GM19351 (cell line): ENCODE measurements around the gene NFATC2.
A peak's percentile ranks its signal among the peaks of the same experiment; 100 is the strongest.
"Not testable (repeated sequence)": the region's sequence is repeated elsewhere in the genome, so short reads cannot be mapped to it uniquely, and the experiment has no call there.

Experiments
- ATAC-seq: cut with Tn5 transposase; IDR thresholded peaks from one replicate; pipeline ENCODE4 v1.9.1; 2021; ENCODE audit warnings: mild to moderate bottlenecking, moderate library complexity; ENCODE audit not compliant: unreplicated experiment

Gene NFATC2

DNA sequence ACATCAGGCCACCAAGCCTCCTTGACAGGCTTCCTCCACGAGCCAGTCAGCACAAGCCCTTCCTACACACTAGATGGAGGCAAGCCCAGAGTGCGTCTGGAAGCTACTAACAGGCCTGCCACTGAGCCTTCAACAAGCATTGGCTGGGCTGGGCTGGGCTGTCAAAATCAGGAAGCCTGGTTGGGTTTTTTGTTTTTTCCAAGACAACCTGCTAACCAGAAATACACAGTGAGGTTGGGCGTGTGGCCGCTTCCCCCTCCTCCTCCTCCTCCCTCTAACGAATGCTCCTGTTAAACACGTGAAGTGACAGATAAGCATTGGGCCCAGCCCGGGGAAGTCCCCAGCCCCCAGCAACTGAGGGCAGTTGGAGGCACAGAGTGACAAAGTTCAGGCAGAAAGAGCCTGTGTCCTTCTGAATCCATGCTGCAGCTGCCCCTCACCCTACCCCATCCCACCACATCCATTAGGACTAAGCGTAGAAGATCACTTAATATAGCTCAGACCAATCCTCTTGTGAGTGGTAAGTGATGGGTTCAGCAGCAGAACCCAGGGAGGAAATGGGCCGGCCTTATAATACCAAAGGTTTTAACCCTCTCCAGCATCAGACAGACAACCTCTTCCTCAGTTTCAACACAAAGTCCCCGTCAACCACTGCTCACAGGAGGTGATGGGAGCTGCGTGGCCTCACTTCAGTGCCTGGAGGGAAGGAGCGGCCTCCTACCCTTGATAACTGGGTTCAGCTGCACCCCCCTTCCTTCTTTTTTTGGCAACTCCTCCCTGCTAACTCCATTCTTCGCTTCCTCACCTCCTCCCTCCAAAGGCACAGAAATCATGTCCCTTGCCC lies 1.1 kb downstream of the NFATC2 start:
- ATAC-seq = peak; percentile 56

DNA sequence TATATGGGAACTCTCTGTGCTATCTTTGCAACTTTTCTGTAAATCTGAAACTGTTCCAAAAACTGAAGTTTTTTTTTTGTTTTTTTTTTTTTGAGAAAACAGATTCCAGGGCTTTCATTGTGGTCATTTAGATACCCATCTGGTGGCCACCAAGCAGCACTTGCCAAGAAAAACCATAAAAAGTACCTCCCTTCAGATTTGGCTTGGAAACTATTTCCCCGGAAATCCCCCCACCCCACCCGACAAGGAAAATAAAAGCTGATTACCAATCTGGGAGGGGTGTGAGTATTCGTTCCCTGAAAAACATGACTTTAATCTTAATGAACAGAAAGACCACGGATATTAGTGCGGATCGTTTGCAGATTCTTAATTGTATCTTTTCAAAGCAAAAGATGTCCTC lies 1.9 kb downstream of the NFATC2 start:
- no peak for ATAC-seq

DNA sequence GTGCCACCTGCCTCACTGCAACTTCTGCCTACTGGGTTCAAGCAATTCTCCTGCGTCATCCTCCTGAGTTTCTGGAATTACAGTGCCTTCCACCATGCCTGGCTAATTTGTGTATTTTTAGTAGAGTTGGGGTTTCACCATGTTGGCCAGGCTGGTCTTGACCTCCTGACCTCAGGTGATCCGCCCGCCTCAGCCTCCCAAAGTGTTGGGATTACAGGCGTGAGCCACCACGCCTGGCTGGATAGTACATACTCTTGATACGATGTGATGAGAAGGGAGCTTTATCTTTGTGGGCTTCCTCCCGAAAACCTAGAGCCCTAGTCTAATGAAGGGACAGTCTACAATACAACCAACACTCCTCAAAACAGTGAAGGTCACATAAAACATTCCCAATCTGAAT lies 2.4 kb downstream of the NFATC2 start:
- not testable (repeated sequence) for ATAC-seq

DNA sequence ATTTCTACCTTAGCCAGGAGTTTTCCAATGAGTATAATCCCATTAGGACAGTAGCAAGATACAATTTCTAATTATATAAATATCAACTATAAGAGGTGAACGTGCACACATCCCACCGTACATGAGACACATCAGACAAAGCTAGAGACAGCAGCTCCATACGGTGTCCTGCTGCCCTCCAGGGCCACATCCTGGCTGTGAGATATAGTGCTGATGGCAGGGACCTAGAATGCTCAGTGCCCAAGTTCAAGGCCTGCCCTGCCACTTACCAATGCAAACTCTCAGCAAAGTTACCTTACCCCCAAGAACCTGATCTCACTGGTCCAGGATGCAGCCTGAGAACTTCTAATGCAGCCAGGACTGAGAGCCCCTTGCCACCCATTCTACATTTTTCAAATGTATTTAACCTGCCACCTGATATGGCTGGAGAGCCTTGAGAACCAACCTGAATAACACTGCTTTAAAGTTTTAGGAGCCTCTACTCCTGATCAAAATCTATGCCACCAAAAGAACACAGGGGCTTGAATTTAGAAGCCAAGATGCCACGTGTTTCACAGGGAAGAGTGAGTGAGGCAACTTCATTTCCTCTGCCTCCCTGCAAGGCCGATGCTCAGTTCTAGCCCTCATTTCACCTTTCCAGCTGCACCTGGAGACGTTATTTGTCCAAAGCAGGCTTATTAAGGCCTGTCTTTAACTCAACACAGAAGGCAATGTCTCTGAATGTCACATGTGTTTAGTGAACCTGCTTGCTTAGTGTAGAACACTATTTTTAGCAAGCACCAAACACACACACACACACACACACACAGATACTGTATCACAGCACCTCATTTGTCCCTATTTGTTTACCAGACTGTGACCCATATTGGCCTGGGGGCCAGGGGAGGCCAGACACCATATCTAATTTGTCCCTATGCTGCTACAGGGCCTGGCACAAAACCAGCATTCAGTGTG lies 6.1 kb downstream of the NFATC2 start:
- no peak for ATAC-seq

DNA sequence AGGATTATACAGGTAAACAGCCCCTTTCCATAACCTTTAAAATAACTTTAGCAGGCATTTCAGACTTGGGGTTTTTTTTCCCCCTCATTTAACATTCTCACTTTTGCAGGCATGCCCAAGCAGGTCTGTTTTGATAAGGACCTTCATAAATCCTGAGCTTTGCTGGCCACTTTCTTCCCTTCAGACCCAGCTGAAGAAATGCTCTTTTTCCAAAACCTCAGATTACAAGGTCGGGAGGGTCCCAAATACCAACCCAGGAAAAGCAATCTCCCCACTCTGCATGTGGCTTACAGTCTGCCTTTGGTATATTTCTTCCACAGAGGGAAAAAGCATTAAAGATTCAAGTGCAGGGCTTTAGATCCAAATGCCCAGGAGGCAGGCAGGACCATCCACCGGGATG lies 6.8 kb downstream of the NFATC2 start:
- ATAC-seq = no peak

DNA sequence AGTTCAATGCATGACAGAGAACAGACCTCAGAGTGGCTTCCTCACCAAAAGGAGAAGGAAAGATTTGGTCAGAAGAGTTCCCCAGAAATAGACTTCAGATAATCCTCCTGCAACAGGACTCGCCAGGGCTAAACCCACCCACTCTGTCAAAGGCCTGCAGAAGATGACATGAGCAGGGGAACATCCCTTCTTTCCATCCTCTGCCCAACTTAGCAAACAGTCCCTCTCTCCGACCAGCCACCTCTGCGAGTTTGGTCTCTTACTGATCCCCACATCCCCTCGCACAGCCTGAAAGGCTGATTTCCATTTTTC lies 7.5 kb downstream of the NFATC2 start:
- ATAC-seq = no peak

DNA sequence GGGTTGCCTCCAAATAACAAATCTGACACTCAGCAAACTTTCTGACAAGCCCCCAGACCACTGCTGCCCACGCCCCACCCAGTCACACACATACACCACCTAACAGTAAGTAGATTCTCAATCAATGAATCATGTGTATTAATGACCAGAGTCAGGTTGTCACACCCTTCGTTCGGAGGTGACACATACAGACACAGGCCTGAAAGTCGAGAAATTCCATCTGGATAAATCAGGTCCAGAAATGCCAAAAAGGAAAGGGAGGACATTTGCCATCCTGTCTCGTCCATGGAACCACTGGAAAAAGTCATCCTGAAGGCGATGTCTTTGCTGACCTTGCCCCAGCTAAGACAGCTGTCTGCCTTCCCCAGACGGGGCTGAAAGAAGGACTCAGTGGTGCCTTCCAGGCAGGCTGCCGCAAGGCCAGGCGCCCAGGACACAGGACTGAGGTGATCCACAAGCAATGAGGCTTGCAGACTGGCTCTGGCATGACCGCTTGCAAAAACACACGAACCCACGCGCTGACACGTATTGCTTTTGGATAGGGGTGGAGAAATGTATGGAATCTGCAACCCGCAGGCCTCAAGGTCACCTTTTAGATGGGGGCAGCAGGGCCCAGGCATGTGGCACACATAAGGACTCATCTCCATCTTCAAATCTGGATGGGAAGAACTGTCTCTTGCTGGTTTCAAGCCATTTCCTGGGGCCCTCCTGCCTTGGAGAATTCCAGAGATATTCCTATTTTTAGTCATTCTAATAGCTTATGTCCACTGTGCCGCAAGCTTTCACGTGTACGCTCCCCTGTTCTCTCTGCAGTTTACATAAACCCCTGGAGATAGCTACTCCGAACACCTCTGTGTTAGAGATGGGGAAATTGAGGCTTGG lies 9.0 kb downstream of the NFATC2 start:
- ATAC-seq = no peak

DNA sequence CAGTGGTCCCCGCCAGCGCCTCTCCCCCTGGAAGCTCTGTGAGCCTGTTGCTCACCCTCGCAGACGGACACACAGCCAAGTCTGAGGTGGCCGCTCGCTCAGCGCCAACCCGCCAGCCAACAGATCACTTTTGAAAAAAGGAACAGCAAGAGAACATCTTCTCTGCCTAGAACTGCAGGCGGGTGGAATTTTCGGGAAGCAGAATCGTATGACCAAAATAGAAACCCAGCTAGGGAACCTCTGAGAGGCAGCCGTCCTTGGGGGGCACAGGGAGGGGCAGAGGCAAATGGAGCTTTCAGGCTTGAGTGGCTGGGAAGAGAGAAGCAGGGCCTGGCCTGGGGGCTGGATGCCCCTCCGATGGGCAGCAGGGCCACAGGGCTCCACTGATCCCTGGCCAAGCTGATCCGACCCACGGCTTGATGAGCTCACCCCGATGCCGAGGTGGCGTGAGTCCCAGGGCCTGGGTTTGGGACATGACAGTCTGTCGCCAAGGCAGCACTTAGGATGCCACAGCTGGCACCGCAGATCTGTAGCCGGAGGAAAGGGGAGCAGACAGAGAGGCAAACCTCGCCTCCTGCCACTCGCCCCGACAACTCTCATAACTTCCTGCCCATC lies 9.8 kb downstream of the NFATC2 start:
- no peak for ATAC-seq

DNA sequence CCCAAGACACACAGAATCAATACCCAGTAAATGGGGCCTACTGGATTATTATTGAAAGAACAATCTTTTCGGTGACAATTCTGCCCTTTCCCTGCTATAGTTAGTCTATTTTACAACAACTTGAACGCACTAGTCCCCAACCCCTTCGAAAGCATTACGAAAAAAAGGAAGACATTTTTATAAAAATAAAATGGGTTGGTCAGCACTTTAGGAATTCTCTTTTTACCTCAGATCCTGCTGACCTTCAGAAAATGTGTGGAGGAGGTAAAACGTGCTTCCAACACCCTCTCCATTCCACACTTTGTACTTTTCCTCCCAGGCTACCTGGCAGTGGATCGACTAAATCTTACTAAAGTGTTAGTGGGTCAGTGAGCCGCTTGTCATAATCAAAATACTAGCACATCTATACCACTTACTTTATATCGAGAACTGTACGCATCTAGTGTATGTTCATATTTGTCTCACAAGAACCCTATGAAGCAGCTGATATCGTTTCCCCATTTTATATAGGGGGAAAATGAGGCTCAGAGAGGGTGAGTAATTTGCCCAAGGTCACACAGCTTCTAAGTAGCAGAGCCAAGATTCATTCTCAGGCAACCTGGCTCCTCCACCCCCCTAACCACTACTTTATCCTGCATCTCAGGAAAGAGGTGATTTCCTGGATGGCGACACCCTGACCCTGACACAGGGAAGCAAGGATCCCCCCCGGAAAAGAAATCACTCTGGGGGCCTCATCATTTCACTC lies 10.6 kb downstream of the NFATC2 start:
- ATAC-seq = no peak

DNA sequence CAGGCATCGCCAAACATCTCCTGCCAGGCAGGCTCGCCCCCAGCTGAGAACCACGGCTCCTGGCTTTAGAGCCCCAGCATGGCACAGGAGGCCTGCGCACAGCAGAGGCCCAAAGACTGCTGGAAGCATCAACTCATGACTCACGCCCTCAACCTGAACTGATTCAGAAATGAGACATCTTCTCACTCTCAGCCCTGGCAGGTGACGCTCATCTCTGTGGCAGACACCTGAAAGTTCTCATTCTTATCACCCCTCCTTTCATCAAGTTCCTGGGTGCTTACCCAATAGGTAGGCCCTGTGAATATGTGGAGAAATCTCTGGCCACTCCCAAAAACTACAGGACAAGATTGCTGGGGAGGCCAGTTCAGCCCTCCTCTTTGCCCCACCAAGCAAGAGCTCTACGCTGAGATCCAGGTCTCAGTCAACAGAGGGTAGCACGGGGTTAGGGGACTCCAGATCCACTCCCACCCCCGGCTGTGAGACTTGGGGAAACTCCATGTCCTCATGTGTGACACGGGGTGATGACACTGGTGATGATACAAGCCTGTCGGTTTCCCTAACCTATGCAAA lies 11.3 kb downstream of the NFATC2 start:
- peak; percentile 67 for ATAC-seq

DNA sequence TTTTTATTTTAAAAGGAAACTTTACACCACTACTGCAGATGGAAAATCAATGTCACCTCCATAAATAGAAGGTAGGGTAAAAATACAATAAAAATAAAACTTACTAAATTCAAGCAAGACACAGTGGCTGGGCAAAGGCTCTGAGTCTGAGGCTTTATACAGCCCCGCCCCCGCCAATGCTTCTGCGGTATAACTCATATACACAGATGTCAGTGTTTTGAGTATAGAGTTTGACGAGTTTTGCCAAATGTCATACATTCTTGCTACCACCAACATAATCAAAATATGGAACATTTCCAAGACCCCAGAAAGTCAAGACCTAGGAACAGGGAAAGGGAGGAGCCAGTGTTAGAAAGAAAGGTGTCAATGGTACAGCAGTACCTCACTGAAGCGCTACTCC lies 12.8 kb downstream of the NFATC2 start:
- ATAC-seq = peak; percentile 26

DNA sequence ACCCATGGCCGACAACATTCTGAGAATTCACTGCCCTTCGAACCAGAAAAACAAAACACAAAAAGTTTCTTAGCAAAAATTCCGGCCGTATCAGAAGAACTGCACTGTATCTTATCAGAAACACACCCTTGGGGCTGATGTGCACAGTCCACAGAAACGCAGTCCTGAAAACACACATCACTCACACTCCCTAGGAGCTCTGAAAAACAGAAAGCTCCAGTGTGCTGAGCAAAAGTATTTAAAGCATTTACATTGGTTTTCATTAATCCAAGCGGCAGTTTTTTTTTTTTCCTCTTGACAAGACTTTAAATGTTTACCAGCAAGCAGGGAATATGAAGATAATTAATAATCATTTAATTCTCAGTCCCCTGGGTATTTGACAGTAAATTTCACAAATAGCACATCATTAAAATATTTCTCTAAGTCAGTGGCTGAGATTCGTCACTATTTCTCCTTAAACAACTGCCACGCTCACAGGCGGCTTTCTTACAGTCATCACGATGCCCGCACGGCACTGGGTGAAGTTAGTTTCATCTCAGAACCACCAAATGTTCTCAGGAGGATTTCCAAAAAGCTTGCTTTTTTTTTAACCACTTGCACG lies 13.3 kb downstream of the NFATC2 start:
- no peak for ATAC-seq

DNA sequence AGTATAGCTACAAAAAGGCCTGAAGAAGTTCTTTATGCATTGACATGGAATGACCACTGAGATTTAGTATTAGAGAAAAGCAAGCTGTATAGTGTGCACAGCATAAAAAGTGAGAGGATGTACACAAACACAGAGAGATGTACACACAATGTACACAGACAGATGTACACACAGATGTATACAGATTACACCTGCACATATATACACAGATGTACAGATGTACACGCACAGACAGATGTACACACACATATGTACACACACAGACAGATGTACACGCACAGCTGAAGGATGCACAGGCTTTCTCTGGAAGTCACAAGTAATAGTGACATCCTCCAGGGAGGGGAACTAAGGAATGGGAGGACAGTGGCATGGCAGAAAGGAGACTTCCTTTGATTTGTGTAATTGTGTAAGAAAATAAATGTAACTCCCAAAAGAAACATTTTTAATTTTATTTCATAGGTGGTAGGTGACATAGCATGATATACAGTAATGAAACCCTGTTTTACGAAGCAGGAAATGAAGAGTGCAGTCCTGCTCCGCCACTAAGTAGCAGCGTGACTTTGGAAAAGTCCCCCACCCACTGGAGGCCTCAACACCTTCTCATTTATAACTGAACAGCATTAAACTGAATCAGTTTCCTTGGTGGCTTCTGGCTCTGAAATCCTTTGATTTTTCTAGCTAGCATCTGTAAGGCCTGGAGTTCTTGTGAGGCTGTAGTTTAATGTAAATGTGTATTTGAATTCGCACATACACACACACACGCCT lies 14.1 kb downstream of the NFATC2 start:
- ATAC-seq = peak; percentile 30

DNA sequence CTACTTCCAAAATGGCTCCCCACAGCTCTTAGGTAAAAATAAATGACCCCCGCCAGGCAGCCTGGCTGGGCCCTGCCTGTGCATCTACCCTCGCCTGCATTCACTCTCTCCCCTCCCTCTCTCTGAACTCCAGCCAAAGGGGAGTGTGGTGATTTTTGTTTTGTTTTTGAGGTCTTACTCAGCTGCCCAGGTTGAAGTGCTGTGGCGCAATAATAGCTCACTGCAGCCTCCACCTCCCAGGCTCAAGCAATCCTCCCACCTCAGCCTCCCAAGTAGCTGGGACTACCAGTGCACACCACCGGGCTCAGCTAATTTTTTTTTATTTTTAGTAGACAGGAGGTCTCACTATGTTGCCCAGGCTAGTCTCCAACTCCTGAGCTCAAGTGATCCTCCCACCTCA lies 15.8 kb downstream of the NFATC2 start:
- no peak for ATAC-seq

DNA sequence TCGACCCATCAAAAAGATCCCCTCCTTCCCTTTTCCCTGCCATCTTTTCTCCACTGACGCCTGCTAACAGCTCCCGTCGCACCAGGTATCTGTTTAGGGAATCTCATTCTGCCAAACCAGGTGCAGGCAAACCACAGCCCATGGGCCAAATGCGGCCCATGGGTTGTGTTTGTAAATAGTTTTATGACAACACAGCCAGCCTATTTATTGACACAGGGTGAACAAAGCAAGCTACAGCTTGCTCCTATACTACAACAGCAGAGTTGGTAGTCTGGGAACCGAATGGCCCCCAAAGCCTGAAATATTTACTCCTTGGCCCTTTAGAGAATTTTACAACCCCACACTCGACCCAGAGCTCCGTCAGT lies 16.4 kb downstream of the NFATC2 start:
- ATAC-seq = no peak

DNA sequence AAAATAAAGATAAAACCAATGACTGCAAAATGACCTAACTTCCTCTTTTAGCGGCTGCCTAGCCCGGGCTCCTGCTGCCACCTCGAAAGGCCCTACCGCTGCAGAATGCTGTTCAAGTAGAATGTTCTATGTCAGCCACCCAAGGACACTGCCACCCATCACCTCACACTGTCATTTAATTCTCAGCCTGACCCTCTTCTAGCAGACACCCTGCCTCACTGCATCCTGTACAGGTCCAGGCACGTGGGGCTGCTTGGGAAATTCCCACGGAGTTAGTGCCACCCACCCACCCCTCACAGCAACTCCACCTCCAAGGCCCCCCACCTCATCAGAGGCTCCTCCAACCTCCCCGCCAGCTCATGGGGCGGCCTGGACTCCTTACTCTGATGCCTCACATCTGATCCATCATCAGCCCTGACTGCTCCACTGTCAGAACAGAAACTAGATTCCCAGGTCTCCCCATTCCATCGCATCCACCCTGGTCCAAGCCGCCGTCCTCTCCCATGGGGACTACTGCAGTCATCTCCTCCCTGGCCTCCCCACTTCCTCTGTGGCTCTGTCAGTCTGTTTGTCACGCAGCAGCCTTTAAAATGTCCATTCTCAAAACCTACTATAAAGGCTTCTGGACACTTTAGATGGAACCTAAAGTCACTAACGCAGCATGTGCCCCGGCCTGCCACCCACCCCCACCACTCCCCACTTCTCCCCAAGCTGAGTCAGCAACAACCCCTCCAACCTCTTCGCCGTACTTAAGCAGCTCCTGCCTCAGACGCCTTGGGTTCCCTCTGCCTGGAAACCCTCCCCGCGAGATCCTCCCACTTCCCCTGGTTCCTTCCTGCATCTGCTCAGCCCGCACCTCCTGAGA lies 17.0 kb downstream of the NFATC2 start:
- ATAC-seq = no peak

DNA sequence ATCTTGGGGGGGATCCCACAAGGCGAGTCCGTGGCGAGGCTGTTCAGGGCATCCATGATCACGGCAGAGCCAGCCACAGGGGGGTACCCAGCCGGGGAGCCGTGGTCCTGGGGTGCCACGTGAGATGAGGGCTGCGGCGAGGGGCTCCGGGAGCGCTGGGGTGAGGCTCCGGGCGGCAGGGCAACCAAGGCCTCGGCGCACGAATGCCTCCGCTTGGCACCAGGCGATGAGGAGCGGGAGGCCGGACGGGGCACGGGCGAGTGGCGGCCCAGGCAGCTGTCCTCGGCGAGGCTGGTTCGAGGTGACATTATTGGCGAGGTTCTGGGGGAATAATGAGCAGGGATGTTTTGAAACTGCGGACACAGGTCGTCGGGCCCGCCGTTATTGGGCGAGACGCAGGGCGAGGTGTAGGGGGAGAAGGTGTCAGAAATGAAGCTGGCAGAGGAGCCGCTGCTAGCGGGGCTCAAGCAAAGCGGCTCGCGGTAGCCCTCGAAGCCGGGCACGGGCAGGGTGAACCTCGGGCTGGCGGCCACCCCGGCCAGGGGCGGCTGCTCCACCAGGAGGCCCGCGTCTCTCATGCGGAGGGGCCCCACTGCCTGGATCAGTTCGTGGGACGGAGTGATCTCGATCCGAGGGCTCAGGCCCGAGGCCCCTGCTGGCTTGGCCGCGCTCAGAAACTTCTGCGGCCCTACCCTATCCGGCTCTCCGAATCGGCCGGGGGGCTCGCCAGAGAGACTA lies 19.1 kb downstream of the NFATC2 start:
- ATAC-seq = no peak
